GM23248 (cell line): ENCODE results near the gene KAZN.

ENCODE experiments used
- EZH2 ChIP-seq: fragments of 200-600 bp; sonication (generic); IDR thresholded peaks from 2 replicates; pipeline ENCODE4 v1.6.1; 2018; ENCODE audit warnings: antibody characterized with exemption, mild to moderate bottlenecking; ENCODE audit not compliant: insufficient read depth, poor library complexity, severe bottlenecking
- EZH2phosphoT487 ChIP-seq: fragments of 200-600 bp; sonication (generic); IDR thresholded peaks from 2 replicates; pipeline ENCODE4 v1.6.1; 2018; ENCODE audit warnings: antibody characterized with exemption, moderate library complexity, mild to moderate bottlenecking, low read depth; ENCODE audit not compliant: insufficient read depth

- TF ChIP-seq EZH2phosphoT487 (no peak), EZH2 (no peak)
Observed at GRCh38 chr1:15098176-15099125, 500.0 kb downstream of the KAZN start.
